Gastrocnemius medialis (tissue), 4 donors: ENCODE results near the gene ATXN7L2.

Source experiments
- POLR2A ChIP-seq, 2 donors: fragments of 450-650 bp; IDR thresholded peaks; one replicate each; pipeline ENCODE4 v1.6.1; 2017; ENCODE audit warnings: antibody characterized with exemption in 2 of 2, mild to moderate bottlenecking in 2 of 2, moderate library complexity in 2 of 2
- TF ChIP-seq, protein P1 (sequence below), 5 experiments: fragments of 450-650 bp in 3 of 5; fragments of 200-600 bp in 2 of 5; sonication (generic) in 2 of 5; IDR thresholded peaks in 4 of 5; conservative IDR thresholded peaks in 1 of 5; 1 replicate in 4 of 5; 2 replicates in 1 of 5; pipeline ENCODE4 v1.5.1; 2016 to 2019; ENCODE audit warnings: antibody characterized with exemption in 5 of 5, mild to moderate bottlenecking in 3 of 5, moderate library complexity in 3 of 5

- TF ChIP-seq, protein P1, sequence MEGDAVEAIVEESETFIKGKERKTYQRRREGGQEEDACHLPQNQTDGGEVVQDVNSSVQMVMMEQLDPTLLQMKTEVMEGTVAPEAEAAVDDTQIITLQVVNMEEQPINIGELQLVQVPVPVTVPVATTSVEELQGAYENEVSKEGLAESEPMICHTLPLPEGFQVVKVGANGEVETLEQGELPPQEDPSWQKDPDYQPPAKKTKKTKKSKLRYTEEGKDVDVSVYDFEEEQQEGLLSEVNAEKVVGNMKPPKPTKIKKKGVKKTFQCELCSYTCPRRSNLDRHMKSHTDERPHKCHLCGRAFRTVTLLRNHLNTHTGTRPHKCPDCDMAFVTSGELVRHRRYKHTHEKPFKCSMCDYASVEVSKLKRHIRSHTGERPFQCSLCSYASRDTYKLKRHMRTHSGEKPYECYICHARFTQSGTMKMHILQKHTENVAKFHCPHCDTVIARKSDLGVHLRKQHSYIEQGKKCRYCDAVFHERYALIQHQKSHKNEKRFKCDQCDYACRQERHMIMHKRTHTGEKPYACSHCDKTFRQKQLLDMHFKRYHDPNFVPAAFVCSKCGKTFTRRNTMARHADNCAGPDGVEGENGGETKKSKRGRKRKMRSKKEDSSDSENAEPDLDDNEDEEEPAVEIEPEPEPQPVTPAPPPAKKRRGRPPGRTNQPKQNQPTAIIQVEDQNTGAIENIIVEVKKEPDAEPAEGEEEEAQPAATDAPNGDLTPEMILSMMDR (IDR thresholded peaks at IDR 0.05 in 4 of 5, conservative IDR thresholded peaks at IDR 0.05 in 1 of 5), result no peak
- no peak for TF ChIP-seq POLR2A (IDR thresholded peaks at IDR 0.05)
These were observed 29.5 kb downstream of the ATXN7L2 start for GRCh38 chr1:109513110-109513710.
